Right renal cortex interstitium (tissue), 3 donors: ENCODE measurements around the gene MOV10L1. TPM values are rescaled to one million over a fixed set of nuclear protein-coding genes. Genes with fewer than 3 reads are reported as not detected.

Source experiments
- DNase-seq, 3 donors: peaks; one replicate each; pipeline ENCODE4 v3.0.0-alpha.2; 2013; ENCODE audit warnings: low read depth in 3 of 3, low spot score in 2 of 3
- polyA plus RNA-seq, 3 donors: library from polyadenylated mRNA; unstranded; fragments of 120-200 nt; gene quantifications; one replicate each; pipeline ENCODE4 v1.2.1, GENCODE V29; 2013; ENCODE audit not compliant: insufficient read length in 3 of 3

The MOV10L1 gene
- 1 to 10 TPM in 1 of 3 donors, under 1 TPM in 2; 0.49 to 1.0 (median 0.85) TPM for polyA plus RNA-seq

DNA sequence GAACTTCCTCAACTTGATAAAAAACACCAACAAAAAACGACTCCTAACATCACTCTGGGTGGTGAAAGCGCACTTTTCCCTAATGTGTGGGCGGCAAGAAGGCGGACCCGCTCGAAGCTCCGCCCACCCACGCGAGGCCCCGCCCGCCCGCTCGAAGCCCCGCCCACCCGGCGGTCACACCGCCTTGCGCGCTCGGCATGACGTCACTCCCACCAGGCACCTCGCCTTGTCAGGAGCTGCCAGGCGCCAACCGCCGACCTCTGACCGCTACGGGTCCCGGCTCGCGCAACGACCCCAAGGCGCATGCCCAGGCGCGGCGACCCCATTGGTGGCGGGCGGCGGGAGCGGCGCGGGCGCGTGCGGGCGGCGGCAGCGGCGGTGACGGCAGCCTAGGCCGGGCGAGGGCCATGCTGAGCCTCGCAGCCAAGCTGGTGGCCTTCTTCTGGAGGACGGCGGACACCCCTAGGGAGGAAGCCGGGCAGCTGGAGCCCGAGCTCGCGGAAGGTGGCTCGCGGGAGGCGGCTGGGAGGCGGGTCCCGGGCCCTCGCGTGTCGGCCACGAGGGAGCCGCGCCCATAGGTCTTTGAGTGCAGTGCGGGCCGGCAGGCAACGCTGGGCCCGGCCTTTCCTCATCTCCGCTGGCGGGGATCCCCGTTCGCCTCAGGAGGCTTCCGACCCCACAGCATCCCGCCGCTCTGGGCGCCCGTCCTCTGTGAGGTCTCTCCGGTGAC, at the start of gene MOV10L1:
Gene MOV10L1 (plus strand): TSS at position 325 of the 730 bp plus-strand sequence. CDS start 83 bp downstream, at position 408.
- DNase-seq, result no peak

DNA sequence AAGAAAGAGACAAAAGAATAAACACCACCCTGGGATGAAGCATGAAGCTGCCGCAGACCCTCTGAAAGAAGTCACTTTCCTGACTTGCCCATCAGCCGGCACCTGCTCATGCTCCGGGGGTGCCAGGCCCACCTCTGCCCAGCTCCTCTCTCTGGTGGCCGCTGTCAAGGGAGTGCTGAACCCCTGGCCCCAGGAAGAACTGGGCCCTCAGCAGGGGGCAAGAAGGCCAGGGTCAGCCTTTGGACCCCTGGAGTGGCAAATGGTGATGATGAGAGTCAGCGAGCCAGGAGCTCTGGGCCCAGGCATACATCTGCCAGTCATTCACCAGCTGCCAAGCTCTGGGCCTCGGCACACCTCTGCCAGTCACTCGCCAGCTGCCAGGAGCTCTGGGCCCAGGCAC, 49.1 kb upstream of the MOV10L1 start:
- DNase-seq, result no peak

DNA sequence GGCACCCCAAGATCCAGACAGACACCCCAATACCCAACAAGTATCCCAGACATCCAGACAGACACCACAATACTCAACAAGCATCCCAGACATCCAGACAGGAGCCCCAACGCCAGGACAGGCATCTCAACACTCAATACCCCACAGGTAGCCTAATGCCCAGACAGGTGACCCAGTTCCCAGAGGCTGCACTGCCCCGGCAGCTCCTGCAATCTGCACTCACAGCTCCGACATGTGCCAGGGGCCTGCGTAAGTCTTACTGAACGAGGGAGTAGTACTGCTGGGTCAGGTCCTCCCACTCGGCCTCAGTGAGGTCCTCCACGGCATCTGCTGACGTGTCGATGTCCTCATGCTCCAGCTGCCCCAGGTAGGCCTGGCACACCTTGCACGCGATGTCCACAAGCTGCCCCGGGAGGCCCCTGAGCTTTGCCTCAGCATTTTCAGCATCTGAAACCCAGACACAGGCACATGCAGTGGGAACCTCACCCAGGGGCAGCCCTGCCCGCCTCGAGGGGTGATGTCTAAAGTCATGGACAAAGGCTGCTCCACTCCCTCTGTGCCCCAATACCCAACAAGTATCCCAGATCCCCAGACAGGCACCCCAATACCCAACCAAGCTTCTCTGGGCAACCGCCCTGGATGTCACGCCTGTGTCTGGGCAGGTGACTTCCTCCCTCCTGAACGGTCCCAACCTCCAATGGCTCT, 48.3 kb upstream of the MOV10L1 start:
- no peak for DNase-seq

DNA sequence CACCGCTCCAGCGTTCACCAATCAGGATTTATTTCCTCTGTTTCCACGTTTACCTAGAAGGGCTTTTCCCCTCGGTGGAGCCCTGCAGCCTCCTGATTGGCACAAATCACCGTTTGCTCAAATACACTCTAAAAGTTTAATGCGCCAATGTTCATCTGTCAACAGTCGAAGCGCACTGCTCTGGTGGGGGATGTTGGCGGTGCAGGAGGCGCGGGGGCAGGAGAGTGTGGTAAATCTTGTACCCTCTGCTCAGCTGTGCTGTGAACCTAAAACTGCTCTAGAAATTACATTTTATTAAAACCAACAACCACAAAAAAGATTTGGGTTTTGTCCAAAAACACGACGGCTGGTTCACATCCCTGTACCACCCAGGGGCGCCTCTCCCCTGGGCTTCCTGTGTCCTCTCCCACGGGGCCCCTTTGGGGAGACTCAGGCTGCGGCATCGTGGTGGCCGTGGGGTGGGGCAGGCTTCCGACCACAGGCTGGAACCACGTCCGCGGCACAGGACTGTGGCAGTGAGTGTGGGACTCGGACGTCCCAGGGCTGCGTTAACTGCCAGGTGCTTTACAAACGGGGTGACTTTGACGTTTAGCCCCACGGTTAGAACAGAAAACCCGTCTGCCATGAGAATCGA, 45.2 kb upstream of the MOV10L1 start:
- DNase-seq, result no peak

DNA sequence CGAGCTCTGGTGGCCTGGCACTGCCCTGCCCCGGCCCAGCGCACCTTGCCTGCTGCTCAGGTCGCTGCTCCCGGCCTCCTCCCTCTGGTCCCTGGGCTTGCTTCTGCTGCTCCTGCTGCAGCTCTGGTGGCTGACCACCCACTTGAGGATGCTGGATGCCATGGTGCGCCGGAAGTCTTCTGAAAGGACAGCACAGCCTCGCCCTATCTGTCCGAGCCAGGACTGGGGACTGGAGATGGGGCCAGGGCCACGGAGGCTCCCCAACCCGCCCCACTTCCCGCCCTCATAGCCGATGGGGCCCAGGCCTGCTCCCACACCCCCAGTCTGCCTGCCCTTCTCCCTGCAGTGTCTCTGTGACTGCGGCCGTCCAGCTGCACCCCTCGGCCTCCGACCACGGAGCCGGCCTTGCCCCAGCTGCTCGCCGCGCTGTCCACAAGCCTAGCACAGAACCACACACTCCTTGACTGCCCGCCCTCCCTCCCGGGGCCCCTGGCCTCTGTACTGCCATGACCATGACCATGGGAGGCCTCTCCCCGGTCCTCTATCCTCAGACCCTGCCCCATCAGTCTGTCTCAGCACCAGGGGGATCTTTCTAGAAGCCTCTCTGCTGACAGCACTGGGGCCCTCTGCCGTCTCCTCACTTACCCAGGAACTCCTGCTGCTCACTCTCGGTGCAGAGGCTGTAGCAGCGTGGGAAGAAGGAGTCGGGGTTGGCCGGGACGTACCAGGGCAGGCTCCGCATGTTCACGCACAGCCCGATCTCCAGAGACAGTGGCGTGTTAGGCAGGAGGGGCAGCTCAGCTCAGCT, 44.4 kb upstream of the MOV10L1 start:
- no peak for DNase-seq

DNA sequence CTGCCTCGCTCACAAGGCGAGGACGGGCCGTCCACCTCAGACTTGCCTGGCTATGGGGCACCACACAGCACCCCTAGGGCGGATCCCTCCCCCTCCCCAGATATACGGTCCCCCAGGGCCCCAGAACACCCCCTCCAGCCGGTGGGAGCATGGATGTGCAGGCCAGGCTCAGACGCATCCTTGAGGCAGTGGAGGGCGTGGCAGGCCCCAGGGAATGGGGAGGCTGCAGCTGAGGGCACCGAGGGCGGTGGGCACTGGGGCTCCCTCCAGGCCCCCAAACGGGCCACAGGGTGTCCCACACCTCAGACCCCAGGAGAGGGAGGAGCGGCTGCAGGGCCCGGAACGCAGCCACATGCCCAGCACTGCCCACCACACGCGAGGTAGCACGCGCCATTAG, 43.8 kb upstream of the MOV10L1 start:
- no peak for DNase-seq

DNA sequence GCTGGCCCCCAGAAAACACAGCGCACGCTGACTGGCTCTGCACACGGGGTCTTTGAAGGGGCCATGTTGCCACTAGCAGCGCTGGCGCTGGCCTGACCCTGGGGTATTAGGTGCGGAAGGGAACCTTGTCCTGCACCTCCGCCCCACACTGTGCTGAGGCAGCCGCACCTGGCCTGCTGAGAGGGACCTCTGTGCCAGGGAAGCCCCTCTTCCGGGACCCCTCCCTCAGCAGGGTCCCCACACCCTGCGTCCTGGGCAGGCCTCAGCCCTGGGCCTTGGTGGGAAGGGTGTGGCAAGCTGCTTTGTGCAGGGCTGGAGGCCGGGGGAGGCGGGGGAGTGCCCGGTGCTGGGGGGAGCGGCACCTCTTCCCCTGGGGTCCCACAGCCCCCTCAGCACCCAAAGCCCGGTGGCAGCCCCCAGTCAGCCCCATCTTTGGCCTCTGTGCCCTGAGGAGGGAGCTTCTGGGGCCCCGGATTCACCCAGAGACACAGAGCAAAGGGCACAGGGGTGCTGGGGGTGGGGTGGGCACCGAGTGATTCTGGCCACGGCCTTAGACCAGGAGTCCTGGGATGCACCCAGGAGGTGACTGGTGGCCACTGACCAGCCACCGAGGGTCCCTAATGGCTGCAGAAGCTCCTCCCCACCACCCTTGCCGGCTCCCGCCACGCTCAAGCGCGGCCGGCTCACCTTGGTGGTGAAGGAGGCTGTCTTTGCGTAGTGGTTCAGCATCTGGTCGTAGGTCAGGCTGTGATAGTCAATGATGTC, 43.1 kb upstream of the MOV10L1 start:
- no peak for DNase-seq

DNA sequence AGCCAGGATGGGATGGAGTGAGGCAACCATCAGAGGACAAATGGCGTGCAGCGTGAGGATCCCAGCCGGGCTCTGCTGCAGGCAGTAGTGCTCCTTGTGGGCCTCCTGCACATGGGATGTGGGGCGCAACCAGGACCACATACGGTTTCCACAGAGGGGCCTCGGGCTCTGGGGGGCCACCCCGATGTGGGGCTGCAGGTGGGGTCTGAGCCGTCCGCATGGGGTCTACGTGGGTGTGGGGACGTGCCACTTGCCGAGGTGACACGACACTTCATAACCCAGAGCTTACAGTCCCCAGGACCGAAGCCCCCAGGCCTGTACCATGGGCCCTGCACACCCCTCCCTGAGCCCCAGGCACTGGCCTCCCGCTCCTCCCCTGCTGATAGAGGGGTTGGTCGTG, 42.5 kb upstream of the MOV10L1 start:
- DNase-seq, result no peak

DNA sequence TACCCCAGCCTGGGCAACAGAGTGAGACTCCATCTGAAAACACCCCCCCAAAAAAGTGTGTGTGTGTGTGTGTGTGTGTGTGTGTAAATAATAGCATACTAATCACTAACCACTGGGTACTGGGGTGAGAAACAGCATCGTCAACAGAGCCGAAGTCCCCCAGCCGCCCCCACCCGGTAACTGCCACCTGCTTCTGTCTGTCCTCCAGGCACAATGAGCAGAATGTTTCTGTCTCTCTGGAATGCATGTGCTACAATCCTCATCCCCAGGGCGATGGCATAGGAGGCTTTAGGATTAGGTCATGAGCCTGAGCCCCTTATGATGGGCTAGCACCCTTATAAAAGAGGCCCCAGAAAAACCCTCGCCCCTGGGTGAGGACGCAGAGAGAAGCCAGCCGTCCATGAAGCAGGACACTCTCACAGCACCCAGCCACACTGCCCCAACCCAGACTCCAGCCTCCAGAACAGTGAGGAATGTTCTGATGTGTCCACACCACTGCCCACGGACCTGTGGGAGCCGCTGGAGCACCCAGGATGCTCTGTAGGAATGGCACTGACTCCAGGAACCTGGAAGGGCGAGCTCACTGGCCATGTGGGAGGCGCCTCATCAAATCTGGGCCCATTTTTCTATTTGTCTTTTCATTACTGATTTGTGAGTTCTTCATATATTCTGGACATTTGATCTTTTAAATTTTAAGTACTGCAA, 41.6 kb upstream of the MOV10L1 start:
- no peak for DNase-seq

DNA sequence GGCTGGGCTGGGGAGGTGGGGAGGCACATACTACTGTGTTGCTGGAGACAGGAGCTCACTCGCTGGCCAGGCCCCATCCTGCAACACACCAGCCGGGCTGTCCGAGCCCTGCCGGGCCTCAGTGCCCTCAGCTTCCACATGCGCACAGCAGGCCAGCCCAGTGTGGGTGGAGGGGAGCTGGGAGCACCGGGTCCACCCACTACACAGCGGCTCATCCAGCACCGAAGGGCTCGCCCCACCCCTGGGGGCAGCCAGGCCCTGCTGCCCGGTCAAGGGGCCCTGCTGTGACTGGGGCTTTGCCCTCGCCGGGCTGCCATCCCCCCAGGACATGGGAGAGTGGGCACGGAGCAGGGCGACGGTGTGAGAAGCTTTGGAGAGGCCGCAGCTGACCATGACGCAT, 41.0 kb upstream of the MOV10L1 start:
- no peak for DNase-seq

DNA sequence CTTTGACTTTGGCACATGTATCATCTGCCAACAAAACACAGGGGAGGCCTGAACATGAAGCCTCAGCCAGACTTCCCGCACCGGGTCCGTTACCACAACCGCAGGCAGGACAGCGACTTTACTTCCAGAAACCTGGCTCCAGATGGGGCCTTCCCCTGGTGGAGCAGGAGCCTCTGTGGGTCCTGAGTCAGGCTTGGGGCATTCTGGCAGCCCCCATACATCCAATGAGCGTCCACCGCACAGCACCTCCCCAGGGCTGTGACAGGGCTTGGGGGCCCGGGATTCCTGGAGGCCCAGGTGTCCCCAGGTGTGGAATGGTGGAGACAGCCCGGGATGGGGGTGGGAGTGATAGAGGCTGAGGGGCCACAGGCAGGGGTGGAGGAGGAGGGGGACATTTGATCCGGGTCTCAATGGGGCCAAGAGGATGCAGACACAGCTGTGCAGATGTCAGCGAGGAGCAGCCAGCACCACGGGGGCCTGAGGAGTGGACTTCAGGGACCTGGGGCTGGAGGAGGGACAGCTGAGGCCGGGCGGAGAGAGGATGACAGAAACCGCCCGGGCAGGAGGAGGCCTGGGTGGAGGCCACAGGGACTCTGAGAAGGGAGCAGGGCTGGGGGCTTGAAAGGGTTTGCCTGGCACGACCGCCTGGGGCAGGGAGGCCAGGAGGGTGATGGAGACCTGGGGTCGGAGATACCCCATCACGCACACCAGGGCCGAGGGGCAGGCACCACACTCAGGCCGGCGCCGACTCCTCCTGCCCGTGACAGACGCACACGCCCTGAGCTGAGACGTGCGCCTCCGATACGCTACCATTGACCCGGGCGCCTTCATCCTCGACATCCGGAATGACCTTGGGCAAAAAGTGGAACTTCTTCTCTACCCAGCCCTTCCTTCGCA, 40.3 kb upstream of the MOV10L1 start:
- DNase-seq, result no peak

DNA sequence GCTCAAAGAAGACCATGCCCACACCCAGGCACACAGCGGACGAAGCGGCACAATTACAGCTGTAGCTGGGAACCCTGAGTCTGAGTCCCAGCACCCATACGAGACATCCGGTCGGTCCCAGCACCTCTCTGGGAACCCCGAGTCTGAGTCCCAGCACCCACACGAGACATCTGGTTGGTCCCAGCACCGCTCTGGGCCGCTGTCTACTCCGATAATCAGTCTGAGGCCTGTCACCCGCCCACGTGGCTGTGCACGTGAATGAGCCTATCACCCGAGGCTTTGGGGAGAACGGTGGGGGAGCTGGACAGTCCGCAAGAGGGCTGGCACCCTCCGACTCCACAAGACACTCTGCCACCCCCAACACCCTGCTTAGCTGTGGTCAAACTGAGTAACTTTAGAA, 37.9 kb upstream of the MOV10L1 start:
- no peak for DNase-seq

DNA sequence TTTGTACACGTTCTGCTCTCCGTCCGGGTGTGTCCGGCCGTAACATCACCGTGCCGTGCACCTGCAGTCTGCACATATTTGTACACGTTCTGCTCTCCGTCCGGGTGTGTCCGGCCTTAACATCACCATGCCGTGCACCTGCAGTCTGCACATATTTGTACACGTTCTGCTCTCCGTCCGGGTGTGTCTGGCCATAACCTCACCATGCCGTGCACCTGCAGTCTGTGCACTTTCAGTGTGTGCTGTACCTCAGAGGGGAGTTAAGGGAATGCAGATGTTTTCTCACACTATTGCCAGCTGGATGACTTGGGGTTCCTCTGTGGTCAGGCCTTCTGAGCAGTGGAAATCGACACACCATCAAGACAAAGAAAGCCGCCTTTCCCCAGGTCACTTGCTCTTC, 35.9 kb upstream of the MOV10L1 start:
- DNase-seq, result no peak

DNA sequence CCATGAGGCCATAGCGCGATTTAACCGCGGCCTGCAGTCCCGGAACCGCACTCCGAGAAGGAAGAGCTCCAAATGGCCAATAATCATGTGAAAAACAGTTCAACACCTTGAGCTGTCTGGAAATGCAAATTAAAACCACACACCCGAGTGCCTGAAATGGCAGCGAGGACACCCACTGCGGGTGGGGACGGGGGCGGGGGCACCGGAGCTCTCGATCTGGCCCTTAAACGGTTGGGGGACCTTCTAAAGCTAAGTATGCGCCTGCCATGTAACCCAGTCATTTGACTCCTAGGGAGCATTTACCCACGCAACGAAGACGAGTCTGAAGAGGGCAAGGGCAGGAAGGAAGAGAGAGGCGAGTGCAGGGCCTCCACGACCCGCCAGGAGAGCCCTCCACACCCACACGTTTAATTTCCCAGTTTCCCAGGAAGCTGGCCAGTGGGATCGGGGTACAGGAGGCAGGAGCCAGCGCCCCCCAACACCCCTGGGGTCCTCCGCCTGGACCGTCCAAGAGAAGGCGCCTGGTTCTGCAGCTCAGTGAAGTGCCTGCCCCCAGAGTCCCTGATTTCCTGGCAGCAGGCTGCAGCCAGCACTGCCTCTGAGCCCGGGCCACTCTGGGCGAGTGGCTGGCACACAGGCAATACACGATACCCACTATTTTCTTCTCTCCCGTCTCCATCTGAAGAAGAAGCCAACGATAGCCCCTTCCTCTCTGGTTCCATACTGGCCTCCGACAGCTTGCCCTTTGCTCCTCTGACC, 33.4 kb upstream of the MOV10L1 start:
- DNase-seq, result no peak

DNA sequence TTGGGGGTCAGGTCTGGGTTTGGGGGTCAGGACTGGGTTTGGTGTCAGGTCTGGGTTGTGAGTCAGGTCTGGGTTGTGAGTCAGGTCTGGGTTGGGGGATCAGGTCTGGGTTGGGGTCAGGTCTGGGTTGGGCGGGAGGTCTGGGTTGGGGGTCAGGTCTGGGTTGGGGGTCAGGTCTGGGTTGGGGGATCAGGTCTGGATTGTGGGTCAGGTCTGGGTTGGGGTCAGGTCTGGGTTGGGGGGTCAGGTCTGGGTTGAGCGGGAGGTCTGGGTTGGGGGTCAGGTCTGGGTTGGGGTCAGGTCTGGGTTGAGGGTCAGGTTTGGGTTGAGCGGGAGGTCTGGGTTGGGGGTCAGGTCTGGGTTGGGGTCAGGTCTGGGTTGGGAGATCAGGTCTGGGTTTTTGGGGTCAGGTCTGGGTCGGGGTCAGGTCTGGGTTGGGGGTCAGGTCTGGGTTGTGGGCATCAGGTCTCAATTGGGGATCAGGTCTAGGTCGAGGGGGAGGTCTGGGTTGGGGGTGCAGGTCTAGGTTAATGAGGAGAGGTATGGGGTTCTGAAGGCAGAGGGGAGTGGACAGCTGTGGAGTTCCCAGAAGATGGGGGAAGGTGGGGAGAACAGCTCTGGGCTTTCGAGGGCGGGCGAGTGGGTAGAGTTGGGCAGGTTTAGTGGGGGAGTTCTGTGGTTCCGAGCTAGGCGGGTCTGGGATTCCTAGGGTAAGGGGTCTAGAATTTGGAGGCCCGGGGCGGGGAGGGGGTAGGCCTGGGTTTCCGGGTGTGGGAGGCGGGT, 32.3 kb upstream of the MOV10L1 start:
- no peak for DNase-seq

DNA sequence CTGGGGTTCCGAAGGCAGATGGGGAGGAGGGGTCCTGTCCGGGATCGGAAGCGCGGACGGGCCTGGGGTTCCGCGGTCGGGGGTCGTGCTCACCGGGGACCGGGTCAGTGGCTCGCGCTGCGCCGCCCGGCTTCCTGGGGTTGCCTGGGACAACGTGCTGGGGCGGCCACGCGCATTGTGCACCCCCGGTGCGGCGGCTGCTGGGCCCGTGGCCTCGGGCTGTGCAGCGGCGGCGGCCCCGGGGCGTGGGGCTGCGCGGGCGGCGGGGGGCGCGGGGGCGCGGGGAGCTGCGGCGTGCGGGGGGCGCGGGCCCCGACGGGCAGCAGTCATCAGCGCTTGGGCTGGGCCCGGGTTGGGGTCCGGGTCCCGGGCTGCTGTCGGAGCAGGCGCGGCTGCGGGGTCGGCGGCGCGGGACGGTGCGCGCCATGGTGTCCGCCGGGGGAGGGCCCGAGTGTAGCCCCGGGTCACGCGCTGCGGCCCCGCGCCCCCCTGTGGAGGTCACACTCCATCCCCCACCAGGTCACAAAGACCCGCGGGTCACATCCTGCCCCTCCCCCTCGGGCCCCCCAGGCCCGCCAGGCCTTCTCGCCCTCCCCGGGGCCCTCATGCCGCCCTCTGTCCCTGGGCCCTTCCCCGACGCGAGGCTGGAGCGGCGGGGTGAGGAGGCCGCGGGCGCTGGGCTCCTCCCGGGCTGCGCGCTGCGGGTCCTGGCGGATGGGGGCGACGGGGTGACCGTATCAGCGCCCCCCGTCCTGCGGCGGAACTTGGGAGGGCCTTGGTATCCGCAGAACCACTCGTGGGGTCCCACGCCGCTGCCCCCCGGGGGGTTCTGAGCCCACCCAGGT, 31.5 kb upstream of the MOV10L1 start, which contains the start of gene TTLL8:
Gene TTLL8 (minus strand): TSS at position 238 of the 845 bp plus-strand sequence.
- DNase-seq, result no peak
